Measurements from ENCODE around the gene CNTNAP5. TPM values are rescaled to one million over a fixed set of nuclear protein-coding genes. Genes with fewer than 3 reads are reported as not detected.

Gene CNTNAP5
- total RNA-seq, 4 donors from 2014 or later: 0.20 to 1.4 (median 0.68) TPM; not detected in 1

- WGBS, 2 donors (ENCODE audit: low coverage in 1 of 2): 63 to 73% methylated on average over 2 of the region's 2 CpGs
- H3K9me3 ChIP-seq: no peaks in the 10 kb centered on the region
- TF ChIP-seq EP300 (IDR thresholded peaks at IDR 0.05; ENCODE audit: low read depth) (no peak), CTCF (IDR thresholded peaks at IDR 0.05) (no peak)
- no peak for DNase-seq
- intact Hi-C loops (cut with DNase I; ENCODE audit: low total_unique reads) (no loop called here), in situ Hi-C loops (cut with MboI; ENCODE audit: low pct_ligation_motif_present in 1 of 4, low pct_unique_long_range_greater_than_20kb in 1 of 4, low sequenced_read_pairs in 3 of 4) (no loop called here)
- no peak overlapping the region for H3K4me3 ChIP-seq
- H3K27me3 ChIP-seq: no peaks in the 10 kb centered on the region
- no peaks in the 10 kb centered on the region for H3K36me3 ChIP-seq
- no peak overlapping the region for H3K27ac ChIP-seq
- no peaks in the 10 kb centered on the region for H3K4me1 ChIP-seq
Observed at GRCh38 chr2:124894199-124894598, 869.1 kb downstream of the CNTNAP5 start.

GRCh38 chr2:124898827-124899226 is 873.7 kb downstream of the CNTNAP5 start:
- intact Hi-C loops (cut with DNase I; ENCODE audit: low total_unique reads): no loop called here
- WGBS, 2 donors (ENCODE audit: low coverage in 1 of 2): 89 to 92% methylated on average over 4 of the region's 4 CpGs

GRCh38 chr2:124908411-124908810 is 883.3 kb downstream of the CNTNAP5 start:
- no peak for TF ChIP-seq CTCF (IDR thresholded peaks at IDR 0.05)
- no peak for TF ChIP-seq EP300 (IDR thresholded peaks at IDR 0.05; ENCODE audit: low read depth)
- no peak for TF ChIP-seq POLR2A (IDR thresholded peaks at IDR 0.05)
- no peak for TF ChIP-seq POLR2AphosphoS5 (IDR thresholded peaks at IDR 0.05)
- Histone ChIP-seq H3K4me3 (no peak overlapping the region), H3K9me3 (no peaks in the 10 kb centered on the region), H3K36me3 (no peaks in the 10 kb centered on the region), H3K4me1 (no peaks in the 10 kb centered on the region), H3K27ac (no peak overlapping the region), H3K27me3 (no peaks in the 10 kb centered on the region)
- WGBS, 2 donors (ENCODE audit: low coverage in 1 of 2): 66 to 71% methylated on average over 2 of the region's 2 CpGs
- intact Hi-C loops (cut with DNase I; ENCODE audit: low total_unique reads): no loop called here
- DNase-seq: no peak
- in situ Hi-C loops (cut with MboI; ENCODE audit: low pct_ligation_motif_present in 1 of 4, low pct_unique_long_range_greater_than_20kb in 1 of 4, low sequenced_read_pairs in 3 of 4): no loop called here

More at GRCh38 chr2:124898827-124899226, 873.7 kb downstream of the CNTNAP5 start:
- Histone ChIP-seq H3K36me3 (no peaks in the 10 kb centered on the region), H3K27ac (no peak overlapping the region), H3K4me1 (no peaks in the 10 kb centered on the region), H3K27me3 (no peaks in the 10 kb centered on the region), H3K9me3 (no peaks in the 10 kb centered on the region), H3K4me3 (no peak overlapping the region)
- in situ Hi-C loops (cut with MboI; ENCODE audit: low pct_ligation_motif_present in 1 of 4, low pct_unique_long_range_greater_than_20kb in 1 of 4, low sequenced_read_pairs in 3 of 4): no loop called here
- no peak for DNase-seq
- TF ChIP-seq EP300 (IDR thresholded peaks at IDR 0.05; ENCODE audit: low read depth) (no peak), CTCF (IDR thresholded peaks at IDR 0.05) (no peak), POLR2AphosphoS5 (IDR thresholded peaks at IDR 0.05) (no peak), POLR2A (IDR thresholded peaks at IDR 0.05) (no peak)

GRCh38 chr2:124911560-124911959 is 886.5 kb downstream of the CNTNAP5 start:
- Histone ChIP-seq H3K4me3 (no peak overlapping the region), H3K36me3 (no peaks in the 10 kb centered on the region), H3K9me3 (no peaks in the 10 kb centered on the region), H3K27me3 (no peaks in the 10 kb centered on the region), H3K4me1 (no peaks in the 10 kb centered on the region), H3K27ac (no peak overlapping the region)
- intact Hi-C loops (cut with DNase I; ENCODE audit: low total_unique reads) (no loop called here), in situ Hi-C loops (cut with MboI; ENCODE audit: low pct_ligation_motif_present in 1 of 4, low pct_unique_long_range_greater_than_20kb in 1 of 4, low sequenced_read_pairs in 3 of 4) (no loop called here)
- no peak for TF ChIP-seq POLR2AphosphoS5 (IDR thresholded peaks at IDR 0.05)
- no peak for TF ChIP-seq POLR2A (IDR thresholded peaks at IDR 0.05)
- 48 to 70% methylated on average over 3 to 5 of the region's 5 CpGs for WGBS, 2 donors (ENCODE audit: low coverage in 1 of 2)
- DNase-seq: no peak

- 71 to 82% methylated on average over 8 to 9 of the region's 9 CpGs for WGBS, 2 donors (ENCODE audit: low coverage in 1 of 2)
- DNase-seq: no peak
Observed at GRCh38 chr2:124913868-124914267, 888.8 kb downstream of the CNTNAP5 start.

More at GRCh38 chr2:124913868-124914267, 888.8 kb downstream of the CNTNAP5 start:
- H3K27ac ChIP-seq: no peak overlapping the region
- no peaks in the 10 kb centered on the region for H3K9me3 ChIP-seq
- intact Hi-C loops (cut with DNase I; ENCODE audit: low total_unique reads): no loop called here
- H3K36me3 ChIP-seq: no peaks in the 10 kb centered on the region
- in situ Hi-C loops (cut with MboI; ENCODE audit: low pct_ligation_motif_present in 1 of 4, low pct_unique_long_range_greater_than_20kb in 1 of 4, low sequenced_read_pairs in 3 of 4): no loop called here
- H3K4me1 ChIP-seq: no peaks in the 10 kb centered on the region
- H3K27me3 ChIP-seq: no peaks in the 10 kb centered on the region
- TF ChIP-seq EP300 (IDR thresholded peaks at IDR 0.05; ENCODE audit: low read depth): no peak
- no peak overlapping the region for H3K4me3 ChIP-seq
